ENCODE results near the gene NR2C1. TPM values are rescaled to one million over a fixed set of nuclear protein-coding genes. Genes with fewer than 3 reads are reported as not detected.
A peak's percentile ranks its signal among the peaks of the same experiment; 100 is the strongest.

NR2C1 gene
- total RNA-seq, 4 donors from 2014 or later, result 56.7 to 114 (median 80.1) TPM

DNA sequence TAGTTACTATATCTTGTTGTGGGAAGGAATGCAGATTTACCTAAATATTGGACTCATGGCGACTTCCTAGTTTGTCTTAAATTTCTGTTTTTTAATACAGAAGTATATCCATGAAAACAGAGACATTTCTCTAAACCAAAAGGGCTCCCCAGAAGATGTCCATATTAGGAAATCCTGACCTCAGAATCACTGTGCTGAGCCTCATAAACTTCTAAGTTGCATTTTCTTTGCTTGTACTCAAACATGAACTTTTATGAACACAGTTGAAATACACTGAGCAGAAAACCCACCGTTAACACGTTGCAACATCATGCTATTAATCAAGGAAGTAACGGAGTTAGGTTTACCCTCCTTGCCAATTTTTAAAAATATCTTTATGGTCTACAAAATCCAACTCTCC is 42.9 kb upstream of the NR2C1 start:
- TF ChIP-seq POLR2A (IDR thresholded peaks at IDR 0.05) (no peak), CTCF (IDR thresholded peaks at IDR 0.05) (no peak)

GRCh38 chr12:95115641-95116040 is 42.2 kb upstream of the NR2C1 start:
- TF ChIP-seq POLR2A (IDR thresholded peaks at IDR 0.05) (no peak), CTCF (IDR thresholded peaks at IDR 0.05) (no peak)

More for the DNA sequence above, 42.9 kb upstream of the NR2C1 start:
- Histone ChIP-seq H3K4me1 (peaks cover 7 to 9% of the 10 kb centered on the region in 2 donors), H3K36me3 (no peaks in the 10 kb centered on the region), H3K4me3 (no peak overlapping the region), H3K27ac (peak overlapping the region; percentile 74 to 87), H3K9me3 (no peaks in the 10 kb centered on the region), H3K27me3 (no peaks in the 10 kb centered on the region)
- DNase-seq, result no peak
- intact Hi-C loops (cut with DNase I; ENCODE audit: low total_unique reads), result loop anchor here (5.0 to 10.0 kb wide), 2 partner anchors 221 to 418 kb away; no protein-coding TSS in a partner anchor

DNA sequence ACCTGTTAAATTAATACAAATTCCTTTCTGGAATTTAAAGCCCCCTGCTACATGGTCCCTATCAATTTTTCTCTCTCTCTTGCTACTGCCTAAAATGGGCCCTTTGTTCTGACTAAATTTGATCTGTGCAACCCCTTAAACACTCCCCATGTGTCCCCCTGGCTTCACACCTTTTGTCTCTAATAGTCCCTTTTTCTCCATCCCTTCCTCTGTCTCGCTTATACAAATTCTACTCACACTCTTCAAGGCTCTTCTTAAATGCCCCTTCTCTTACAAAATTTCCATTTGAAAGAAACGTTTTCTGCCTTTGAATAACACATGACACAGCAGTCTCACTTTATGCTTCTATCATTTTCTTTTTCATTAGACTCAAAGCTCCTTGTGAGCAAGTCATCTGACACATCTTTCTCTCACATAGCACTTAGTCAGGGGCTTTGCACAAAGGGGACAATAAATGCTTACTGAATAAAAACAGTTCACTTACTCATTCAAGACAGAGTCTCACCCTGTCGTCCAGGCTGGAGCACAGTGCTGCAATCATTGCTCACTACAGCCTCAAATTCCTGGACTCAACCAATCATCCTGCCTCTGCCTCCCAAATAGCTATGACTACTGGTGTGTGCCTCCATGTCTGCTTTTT is 41.5 kb upstream of the NR2C1 start:
- Histone ChIP-seq H3K36me3 (no peaks in the 10 kb centered on the region), H3K4me1 (peaks cover 7 to 9% of the 10 kb centered on the region in 2 donors), H3K27me3 (no peaks in the 10 kb centered on the region), H3K4me3 (no peak overlapping the region), H3K27ac (no peak overlapping the region), H3K9me3 (no peaks in the 10 kb centered on the region)
- intact Hi-C loops (cut with DNase I; ENCODE audit: low total_unique reads), result loop anchor here (5.0 to 10.0 kb wide), 2 partner anchors 222 to 420 kb away; no protein-coding TSS in a partner anchor
- TF ChIP-seq CTCF (IDR thresholded peaks at IDR 0.05) (no peak), POLR2A (IDR thresholded peaks at IDR 0.05) (no peak)
- no peak for DNase-seq

More at GRCh38 chr12:95115641-95116040, 42.2 kb upstream of the NR2C1 start:
- no peak for DNase-seq
- Histone ChIP-seq H3K27ac (peak overlapping the region in 1 of 2 donors; percentile 87), H3K36me3 (no peaks in the 10 kb centered on the region), H3K4me1 (peaks cover 7 to 9% of the 10 kb centered on the region in 2 donors), H3K9me3 (no peaks in the 10 kb centered on the region), H3K27me3 (no peaks in the 10 kb centered on the region), H3K4me3 (no peak overlapping the region)
- intact Hi-C loops (cut with DNase I; ENCODE audit: low total_unique reads), result loop anchor here (5.0 to 10.0 kb wide), 2 partner anchors 222 to 419 kb away; no protein-coding TSS in a partner anchor

GRCh38 chr12:95107362-95107761 is 33.9 kb upstream of the NR2C1 start:
- Histone ChIP-seq H3K4me3 (no peak overlapping the region), H3K4me1 (no peaks in the 10 kb centered on the region), H3K27ac (no peak overlapping the region), H3K27me3 (no peaks in the 10 kb centered on the region), H3K36me3 (no peaks in the 10 kb centered on the region), H3K9me3 (no peaks in the 10 kb centered on the region)
- TF ChIP-seq CTCF (IDR thresholded peaks at IDR 0.05) (no peak), POLR2A (IDR thresholded peaks at IDR 0.05) (no peak)
- DNase-seq, result no peak
- intact Hi-C loops (cut with DNase I; ENCODE audit: low total_unique reads), result no loop called here

DNA sequence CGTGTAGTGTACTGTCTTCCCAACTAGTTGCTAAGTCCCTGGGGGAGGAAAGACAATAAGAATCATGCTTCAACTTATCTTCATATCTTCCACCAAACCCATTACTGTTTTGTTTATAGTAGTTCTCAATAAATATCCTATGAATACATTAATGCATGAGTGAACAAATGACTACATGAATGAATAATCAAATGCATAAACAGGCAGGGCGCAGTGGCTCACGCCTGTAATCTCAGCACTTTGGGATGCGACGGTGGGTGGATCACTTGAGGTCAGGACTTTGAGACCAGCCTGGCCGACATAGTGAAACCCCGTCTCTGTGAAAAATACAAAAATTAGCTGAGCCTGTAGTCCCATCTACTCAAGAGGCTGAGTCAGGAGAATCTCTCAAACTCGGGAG is 32.1 kb upstream of the NR2C1 start:
- Histone ChIP-seq H3K9me3 (no peaks in the 10 kb centered on the region), H3K27ac (no peak overlapping the region), H3K36me3 (no peaks in the 10 kb centered on the region), H3K27me3 (no peaks in the 10 kb centered on the region), H3K4me3 (no peak overlapping the region), H3K4me1 (no peaks in the 10 kb centered on the region)
- TF ChIP-seq POLR2A (IDR thresholded peaks at IDR 0.05) (no peak), CTCF (IDR thresholded peaks at IDR 0.05) (no peak)
- no peak for DNase-seq
- intact Hi-C loops (cut with DNase I; ENCODE audit: low total_unique reads), result no loop called here
